ENCODE results near the gene PCDHGA7. TPM values are rescaled to one million over a fixed set of nuclear protein-coding genes. Genes with fewer than 3 reads are reported as not detected.
A peak's percentile ranks its signal among the peaks of the same experiment; 100 is the strongest.

The PCDHGA7 gene
- total RNA-seq, 6 experiments from 2014 or later, result 0.37 to 0.99 (median 0.76) TPM

GRCh38 chr5:141356133-141356532 is 26.4 kb upstream of the PCDHGA7 start:
- H3K27me3 ChIP-seq, result peaks cover 0 to 3% of the 10 kb centered on the region in 2 donors
- 68% methylated on average over 5 of the region's 5 CpGs for WGBS (ENCODE audit: insufficient coverage, low coverage, low lambda C conversion rate, missing lambda C conversion rate)

GRCh38 chr5:141356950-141357349 is 25.6 kb upstream of the PCDHGA7 start:
- TF ChIP-seq CTCF (IDR thresholded peaks at IDR 0.05) (no peak), POLR2A (IDR thresholded peaks at IDR 0.05) (no peak)
- 21% methylated on average over 5 of the region's 19 CpGs for WGBS (ENCODE audit: insufficient coverage, low coverage, low lambda C conversion rate, missing lambda C conversion rate)
- ATAC-seq, result no peak
- Histone ChIP-seq H3K9me3 (peaks cover 0 to 3% (median 0%) of the 10 kb centered on the region in 4 donors), H3K4me1 (no peaks in the 10 kb centered on the region), H3K27ac (no peak overlapping the region), H3K36me3 (no peaks in the 10 kb centered on the region), H3K4me3 (no peak overlapping the region), H3K27me3 (peaks cover 0 to 3% of the 10 kb centered on the region in 2 donors)
- intact Hi-C loops (cut with DNase I), result no loop called here
- DNase-seq, result no peak

More at GRCh38 chr5:141356133-141356532, 26.4 kb upstream of the PCDHGA7 start:
- no peak for ATAC-seq
- no peak for DNase-seq
- Histone ChIP-seq H3K4me1 (no peaks in the 10 kb centered on the region), H3K9me3 (peaks cover 0 to 3% (median 0%) of the 10 kb centered on the region in 4 donors), H3K4me3 (no peak overlapping the region), H3K27ac (no peak overlapping the region), H3K36me3 (no peaks in the 10 kb centered on the region)
- no peak for TF ChIP-seq CTCF (IDR thresholded peaks at IDR 0.05)
- no peak for TF ChIP-seq POLR2A (IDR thresholded peaks at IDR 0.05)
- intact Hi-C loops (cut with DNase I), result no loop called here

GRCh38 chr5:141359790-141360426 is 22.6 kb upstream of the PCDHGA7 start, which contains the start of gene PCDHGB2:
TSS of gene PCDHGB2 (plus strand) at chr5:141359994. CDS start at chr5:141360136, 142 bp downstream.
- peak in 3 of 4 donors; percentile 22 to 40 (median 31) for ATAC-seq
- WGBS (ENCODE audit: insufficient coverage, low coverage, low lambda C conversion rate, missing lambda C conversion rate), result 24% methylated on average over 24 of the region's 24 CpGs
- Histone ChIP-seq H3K4me3 (no peak within 1 kb of the TSS), H3K27me3 (peaks cover 0 to 3% of the 10 kb centered on the region in 2 donors), H3K9me3 (peaks cover 0 to 3% (median under 1%) of the 10 kb centered on the region in 4 donors), H3K36me3 (no peaks in the 10 kb centered on the region), H3K4me1 (no peaks in the 10 kb centered on the region), H3K27ac (no peak within 1 kb of the TSS)
- no peak for DNase-seq
- TF ChIP-seq POLR2A (IDR thresholded peaks at IDR 0.05) (no peak), CTCF (IDR thresholded peaks at IDR 0.05) (peak in 2 of 4 donors; percentile 6 to 29)
- intact Hi-C loops (cut with DNase I), result no loop called here

GRCh38 chr5:141360685-141361084 is 21.9 kb upstream of the PCDHGA7 start:
- Histone ChIP-seq H3K27ac (no peak overlapping the region), H3K4me3 (no peak overlapping the region), H3K9me3 (peaks cover 0 to 3% (median under 1%) of the 10 kb centered on the region in 4 donors), H3K36me3 (no peaks in the 10 kb centered on the region), H3K27me3 (peaks cover 0 to 3% of the 10 kb centered on the region in 2 donors), H3K4me1 (no peaks in the 10 kb centered on the region)
- DNase-seq, result no peak
- intact Hi-C loops (cut with DNase I), result no loop called here
- WGBS (ENCODE audit: insufficient coverage, low coverage, low lambda C conversion rate, missing lambda C conversion rate), result 33% methylated on average over 14 of the region's 15 CpGs
- ATAC-seq, result no peak
- TF ChIP-seq CTCF (IDR thresholded peaks at IDR 0.05) (no peak), POLR2A (IDR thresholded peaks at IDR 0.05) (no peak)

All from right lobe of liver (tissue), 6 donors.